NCI-H510A (cell line): ENCODE measurements around the gene NUDT16.

Source experiments
- DNase-seq: peaks from one replicate; lab custom pipeline; 2025; lab: John Stamatoyannopoulos, UW

NUDT16 gene

GRCh38 chr3:131386429-131387165, 5.0 kb downstream of the NUDT16 start:
- DNase-seq: no peak

GRCh38 chr3:131387796-131388489, 6.4 kb downstream of the NUDT16 start:
- DNase-seq: no peak

DNA sequence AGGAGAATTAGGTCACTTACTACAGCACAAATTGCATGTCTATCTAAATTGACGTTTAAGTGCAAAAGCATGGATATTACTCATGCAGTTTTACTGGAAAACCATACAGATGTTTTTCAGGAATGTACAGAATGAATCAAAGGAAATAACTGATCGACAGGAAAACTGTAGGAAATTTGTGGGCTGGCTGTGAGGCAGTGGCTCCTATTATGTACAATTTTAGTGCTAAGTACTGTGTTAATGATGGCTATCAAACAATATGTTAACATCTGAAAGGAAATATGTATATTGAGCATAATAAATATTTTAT, 6.9 kb downstream of the NUDT16 start:
- no peak for DNase-seq

DNA sequence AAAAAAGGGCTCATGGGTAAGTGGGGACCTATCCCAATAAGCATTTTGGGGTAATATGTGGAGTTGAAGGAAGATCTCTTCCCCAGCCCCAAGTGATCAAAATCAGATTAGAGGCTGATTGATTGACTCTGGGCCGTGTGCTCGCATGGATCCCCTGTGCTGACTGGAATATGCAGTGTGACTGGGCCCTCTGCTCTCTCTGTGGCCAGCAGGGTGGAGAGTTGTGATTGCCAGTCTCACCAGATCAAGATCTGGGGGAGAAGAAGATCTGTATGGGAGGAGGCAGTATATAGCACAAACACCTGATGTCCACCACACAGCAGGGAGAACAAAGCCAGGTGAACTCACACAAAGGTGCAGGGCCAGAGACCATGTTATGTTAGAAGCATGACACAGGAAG, 8.8 kb downstream of the NUDT16 start:
- no peak for DNase-seq

DNA sequence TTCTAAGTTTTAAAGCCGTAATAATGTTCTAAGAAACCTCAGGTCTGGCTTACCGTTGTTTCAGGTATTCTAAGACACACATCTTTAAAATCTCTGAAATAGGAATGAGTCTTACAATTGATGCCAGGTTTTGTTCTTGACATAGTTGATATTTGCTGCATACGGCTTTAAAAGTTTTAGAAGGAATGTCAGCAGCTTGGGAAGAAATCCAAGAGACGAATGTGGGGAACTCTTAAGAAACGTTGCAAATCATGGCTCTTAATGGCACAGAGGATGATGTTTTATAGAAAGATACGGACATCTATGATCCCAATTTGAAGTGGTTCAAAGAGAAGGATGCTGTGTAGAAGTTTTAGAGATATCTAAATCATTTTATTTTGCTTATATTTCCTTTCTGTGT, 11.5 kb downstream of the NUDT16 start:
- DNase-seq: no peak

GRCh38 chr3:131393868-131394267, 12.3 kb downstream of the NUDT16 start:
- DNase-seq: no peak

- no peak for DNase-seq
Measured at GRCh38 chr3:131394400-131394799, 12.8 kb downstream of the NUDT16 start.

- no peak for DNase-seq
Measured at GRCh38 chr3:131396170-131396569, 14.6 kb downstream of the NUDT16 start.

DNA sequence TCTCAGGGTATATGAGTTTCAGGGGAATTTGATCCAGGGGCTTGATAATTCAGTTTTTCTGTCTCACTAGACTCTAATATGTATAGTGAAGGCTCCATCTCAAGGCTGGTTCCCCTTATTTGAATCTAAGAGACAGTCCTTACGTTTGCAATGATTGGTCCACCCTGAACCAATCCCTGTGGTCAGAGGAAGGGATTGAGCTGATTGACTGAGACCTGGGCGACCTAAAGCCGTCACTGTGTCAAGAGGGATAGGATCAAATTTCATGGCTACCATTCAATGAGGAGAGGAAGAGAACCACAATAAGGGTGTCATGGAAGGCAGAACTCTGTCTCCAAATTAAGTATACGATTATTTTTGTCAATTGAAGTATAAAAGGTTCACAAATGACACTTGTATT, 16.3 kb downstream of the NUDT16 start:
- DNase-seq: no peak

DNA sequence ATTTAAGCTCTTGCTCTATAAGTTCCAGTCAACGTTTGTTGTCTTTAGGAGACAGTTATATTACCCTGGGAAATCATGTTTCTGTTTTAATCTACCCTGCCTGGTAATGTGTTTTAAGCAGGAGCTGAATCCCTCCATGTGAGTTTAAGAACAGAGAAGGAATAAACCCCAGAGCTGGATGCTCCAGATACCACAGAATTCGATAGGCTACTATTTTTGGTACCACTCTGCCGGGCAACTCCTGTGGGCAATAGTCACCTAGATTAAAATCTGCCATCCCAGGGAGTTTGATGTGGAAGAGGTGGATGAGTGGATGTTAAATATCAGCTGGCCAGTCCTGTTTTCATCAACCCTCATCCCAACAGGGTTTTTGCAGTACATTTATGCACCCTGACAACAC, 20.4 kb downstream of the NUDT16 start:
- no peak for DNase-seq

GRCh38 chr3:131402391-131403039, 20.9 kb downstream of the NUDT16 start:
- DNase-seq: no peak

- no peak for DNase-seq
Measured at GRCh38 chr3:131403216-131403895, 21.8 kb downstream of the NUDT16 start.

DNA sequence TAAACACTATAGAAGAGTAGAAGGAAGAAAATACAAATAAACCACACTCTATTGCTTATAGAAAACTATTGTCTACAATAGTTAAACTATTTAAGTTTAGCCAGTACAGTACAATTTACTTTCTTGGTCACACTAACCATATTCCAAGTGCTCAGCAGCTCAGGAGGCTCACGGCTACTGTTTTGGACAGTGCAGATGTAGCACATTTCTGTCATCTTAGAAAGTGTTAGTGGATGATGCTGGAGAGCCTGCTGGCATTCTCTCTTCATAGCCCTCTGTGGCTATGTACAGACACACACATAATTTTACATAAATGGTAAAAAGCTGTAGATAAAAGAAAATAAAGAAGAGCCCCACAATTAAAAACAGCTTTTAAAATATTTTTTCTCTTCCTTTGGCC, 23.8 kb downstream of the NUDT16 start:
- no peak for DNase-seq

DNA sequence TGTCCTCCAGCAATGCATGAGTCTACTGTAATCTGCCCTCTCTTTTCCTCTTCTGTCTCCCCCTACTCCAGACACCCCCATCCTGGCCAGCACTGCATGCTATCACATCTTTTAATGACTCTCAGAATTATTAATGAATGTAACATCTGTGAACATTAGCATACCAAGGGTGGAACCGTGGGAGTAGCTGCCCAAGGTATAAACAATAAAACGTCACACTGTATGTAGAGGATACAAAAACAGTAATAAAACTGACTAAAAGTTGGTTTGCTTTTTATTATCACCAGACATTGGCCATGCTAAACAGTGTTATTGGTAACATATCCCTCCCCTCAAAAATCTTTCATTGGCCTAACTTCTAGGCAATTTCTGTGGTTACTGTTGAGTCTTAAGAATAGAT, 24.7 kb downstream of the NUDT16 start:
- no peak for DNase-seq

- no peak for DNase-seq
Measured at GRCh38 chr3:131417751-131418150, 36.2 kb downstream of the NUDT16 start.

- no peak for DNase-seq
Measured at GRCh38 chr3:131421301-131421700, 39.7 kb downstream of the NUDT16 start.

DNA sequence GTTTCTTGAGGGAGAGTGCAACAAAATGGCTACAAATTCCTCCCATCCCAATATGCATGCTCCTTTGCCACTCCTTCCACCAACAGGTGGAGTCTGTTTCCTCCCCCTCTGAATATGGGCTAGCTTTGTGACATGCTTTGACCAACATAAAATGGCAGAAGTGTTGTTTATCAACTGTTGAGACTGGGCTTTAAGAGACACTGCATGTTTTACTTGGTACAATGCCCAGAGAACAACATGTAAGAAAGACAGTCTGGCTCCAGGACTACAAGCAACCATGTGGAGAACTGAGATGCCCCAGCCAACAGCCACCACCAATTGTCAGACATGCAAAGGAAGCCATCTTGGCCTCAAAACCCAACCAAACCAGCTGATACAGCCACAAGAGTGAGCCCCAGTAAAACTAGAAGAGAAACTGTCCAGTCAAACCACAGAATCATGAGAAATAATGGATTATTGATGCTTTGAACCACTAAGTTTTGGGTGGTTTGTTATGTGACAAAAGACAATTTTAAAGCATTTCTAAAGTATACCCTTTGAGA, 40.5 kb downstream of the NUDT16 start:
- DNase-seq: no peak

DNA sequence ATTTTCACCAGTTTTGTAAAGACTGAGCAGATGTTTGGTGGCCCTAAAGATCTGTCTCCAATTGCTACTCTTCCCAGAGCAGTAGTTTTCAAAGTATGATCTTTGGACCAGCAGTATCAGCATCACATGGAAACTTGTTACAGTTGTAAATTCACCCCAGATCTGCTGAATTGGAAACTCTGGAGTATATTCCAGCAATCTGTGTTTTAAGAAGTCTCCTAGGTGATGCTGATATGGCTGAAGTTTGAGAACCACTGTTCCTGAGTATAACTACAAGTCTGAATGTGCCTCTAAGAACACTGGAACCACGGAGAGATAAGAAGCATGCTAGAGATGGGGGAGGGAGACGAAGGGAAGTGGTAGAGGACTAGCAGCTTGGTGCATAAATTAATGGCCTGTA, 45.7 kb downstream of the NUDT16 start:
- no peak for DNase-seq

- DNase-seq: no peak
Measured at GRCh38 chr3:131431754-131432153, 50.2 kb downstream of the NUDT16 start.

DNA sequence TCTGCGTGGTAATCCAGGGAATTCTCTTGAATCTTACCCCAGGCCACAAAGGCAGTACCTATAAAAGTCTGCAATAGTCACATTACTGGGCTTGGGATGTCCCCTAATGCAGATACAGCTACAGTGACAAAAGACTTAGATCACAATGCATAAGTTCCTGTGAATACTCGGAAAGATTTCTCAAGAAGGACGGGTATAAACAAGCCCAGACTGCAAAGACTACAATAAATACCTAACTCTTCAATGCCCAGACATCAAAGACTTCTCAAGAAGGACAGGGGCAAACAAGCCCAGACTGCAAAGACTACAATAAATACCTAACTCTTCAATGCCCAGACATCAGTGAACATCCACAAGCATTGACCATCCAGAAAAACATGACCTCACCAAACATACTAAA, 50.9 kb downstream of the NUDT16 start:
- DNase-seq: no peak

DNA sequence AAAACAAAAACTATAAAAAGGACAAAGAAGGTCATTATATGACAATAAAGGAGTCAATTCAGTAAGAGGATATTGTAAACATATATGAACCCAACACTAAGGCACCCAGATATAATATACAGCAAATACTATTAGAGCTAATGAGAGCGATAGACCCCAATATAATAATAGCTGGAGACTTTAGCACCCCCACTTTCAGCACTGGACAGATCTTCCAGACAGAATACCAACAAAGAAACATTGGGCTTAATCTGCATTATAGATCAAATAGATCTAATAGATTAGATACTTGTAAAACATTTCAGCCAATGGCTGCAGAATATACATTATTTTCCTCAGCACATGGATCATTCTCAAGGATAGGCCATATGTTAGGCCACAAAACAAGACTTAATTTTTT, 53.4 kb downstream of the NUDT16 start:
- DNase-seq: no peak
